ENCODE measurements around the gene ONECUT1.

ONECUT1 gene

DNA sequence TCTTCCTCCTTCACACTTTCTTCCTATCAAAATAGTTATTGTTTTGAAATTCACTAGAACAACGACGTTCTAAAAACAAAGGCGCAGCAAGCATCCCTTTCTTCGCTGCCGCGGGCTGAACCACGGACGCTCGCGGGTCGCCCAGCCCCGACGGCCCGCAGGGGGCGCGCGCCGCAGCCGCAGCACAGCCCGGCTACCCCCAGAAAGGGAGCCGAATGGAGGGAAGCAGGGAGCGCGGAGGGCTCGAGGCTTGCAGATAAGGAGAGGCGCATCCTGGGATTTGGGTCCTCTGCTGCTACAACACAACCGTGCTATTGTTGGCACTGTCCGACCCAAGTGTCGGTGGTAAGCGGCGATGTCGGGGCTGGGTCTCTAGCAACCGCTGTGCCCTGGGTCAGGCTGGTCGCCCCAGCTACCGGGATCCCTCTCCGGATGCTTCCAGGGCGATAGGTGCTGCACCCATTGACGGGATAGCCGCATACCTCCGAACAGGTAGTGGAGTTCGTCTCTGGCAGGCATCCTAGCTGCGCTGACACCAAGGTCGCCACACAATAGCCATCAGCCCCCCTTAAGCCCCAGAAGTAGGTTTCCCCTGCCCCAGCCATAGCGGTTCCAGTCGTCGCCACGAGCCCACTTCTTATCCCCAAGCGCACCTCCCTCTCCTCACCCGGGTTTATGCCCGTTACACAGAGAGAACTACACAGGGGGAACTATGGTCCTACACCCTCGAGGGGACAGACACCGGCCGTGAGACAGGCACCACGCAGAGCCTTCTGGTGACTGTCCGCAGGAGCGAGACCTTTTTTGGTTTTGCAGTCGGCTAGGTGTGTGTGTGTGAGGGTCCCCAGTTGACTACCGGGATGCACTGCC, 6.0 kb downstream of the ONECUT1 start:
- DNase-seq (ENCODE audit: low read depth in 2 of 2) = no peak

DNA sequence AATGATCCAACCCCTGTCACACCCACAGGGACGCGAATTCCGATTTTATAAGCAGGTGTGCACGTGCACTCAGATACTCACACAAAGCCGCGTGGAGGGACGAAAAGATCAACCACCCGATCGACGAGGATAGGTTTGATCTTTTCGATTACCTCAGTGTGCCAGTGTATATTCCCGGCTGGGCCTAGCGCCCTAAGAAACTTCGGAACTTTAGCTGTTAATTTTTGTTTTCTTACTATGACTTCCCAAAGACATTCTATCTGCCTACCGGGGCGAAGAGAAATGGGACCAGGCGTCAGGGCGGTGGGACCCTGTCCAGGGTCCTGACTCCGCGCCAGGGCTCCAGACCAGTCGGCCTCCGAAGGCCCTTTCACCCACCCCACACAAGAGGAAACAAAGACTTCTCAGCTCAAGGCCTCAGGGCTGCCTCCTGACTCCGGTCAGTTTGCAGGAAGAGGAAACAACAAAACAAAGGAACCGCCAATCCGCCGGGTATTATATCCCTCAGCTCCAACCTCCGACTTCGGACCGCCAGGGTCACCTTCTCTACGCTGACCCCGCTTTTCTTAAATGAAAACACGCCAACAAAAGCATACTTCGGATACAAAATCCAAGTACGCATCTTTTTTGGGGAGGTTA, 6.8 kb downstream of the ONECUT1 start:
- no peak for DNase-seq (ENCODE audit: low read depth in 2 of 2)

DNA sequence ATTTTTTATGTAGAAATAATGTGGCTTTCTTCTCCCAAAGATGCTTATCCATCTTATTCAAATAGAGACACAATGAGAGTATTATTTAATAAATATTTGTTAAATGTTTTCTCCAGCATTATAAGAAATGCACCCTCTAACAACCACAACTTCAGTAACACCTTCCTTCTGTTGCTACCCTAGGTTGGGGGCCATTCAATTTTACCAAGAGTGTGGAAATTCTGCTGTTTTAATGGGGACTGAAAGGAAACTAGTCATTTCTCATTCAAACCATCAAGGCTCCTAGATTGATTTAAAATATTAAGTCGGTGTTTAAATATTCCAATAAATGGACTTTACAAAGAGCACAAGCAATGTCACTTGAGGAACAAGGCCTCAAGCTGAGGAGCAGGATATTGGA, 7.6 kb downstream of the ONECUT1 start:
- DNase-seq (ENCODE audit: low read depth in 2 of 2) = no peak

GRCh38 chr15:52780172-52780980, 9.8 kb downstream of the ONECUT1 start:
- DNase-seq (ENCODE audit: low read depth in 2 of 2) = peak; percentile 45 to 60

DNA sequence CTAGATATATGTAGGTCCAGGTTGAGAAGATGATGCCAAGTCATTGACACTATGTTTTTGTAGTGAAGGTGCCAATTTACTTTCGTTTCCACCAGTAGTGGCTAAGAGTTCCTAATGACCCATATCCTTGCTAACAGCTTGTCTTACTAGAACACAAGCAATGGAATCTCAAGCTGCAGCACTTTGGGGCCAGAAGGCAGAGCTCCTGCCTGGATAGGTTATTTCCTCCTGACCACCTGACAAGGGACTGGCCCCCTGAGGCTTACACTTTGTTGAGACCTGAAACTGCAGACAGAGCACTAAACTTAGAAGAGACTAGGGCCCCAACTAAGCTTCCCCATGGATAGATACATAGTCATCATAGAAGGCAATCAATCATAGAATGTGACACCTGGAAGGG, 11.7 kb downstream of the ONECUT1 start:
- DNase-seq (ENCODE audit: low read depth in 2 of 2) = no peak

DNA sequence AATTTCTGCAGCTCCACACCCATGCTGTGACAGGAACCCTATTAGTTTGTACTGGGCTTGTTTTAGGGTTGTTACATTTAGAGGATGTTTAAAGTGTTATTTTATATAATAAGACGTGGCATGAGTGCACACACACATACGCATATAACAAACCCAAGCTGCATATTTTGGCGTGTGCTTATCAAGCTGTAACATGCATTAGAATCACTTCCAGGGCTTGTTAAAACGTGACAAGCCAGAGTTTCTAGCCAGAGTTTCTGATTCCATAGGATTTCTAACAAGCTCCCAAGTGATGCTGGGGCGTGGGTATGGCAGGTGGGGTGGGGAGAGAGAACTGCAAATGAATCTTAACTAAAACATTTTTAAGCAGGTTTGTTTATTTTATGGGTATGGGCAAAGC, 17.4 kb downstream of the ONECUT1 start:
- no peak for DNase-seq (ENCODE audit: low read depth in 2 of 2)

GRCh38 chr15:52765785-52766184, 24.4 kb downstream of the ONECUT1 start:
- no peak for DNase-seq (ENCODE audit: low read depth in 2 of 2)

- no peak for DNase-seq (ENCODE audit: low read depth in 2 of 2)
Measured at GRCh38 chr15:52764731-52765130, 25.4 kb downstream of the ONECUT1 start.

DNA sequence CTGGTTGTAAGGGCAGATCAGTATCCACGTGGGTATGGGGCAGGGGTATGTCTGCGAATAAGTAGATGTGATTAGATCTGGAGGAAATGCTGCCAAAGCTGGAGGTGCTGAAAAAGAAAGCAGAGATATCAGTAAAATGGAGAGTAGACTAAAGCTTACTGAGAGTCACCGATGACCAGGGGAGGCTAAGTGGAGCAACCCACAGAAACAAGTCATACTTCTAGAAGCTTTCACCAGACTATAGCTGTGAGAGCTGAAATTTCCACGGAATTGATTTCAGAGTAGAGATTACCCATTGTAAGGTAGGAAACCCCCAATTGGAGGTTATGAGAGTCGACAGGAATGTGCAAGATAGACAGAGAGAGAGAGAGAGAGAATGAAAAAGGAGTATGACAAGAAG, 27.5 kb downstream of the ONECUT1 start:
- no peak for DNase-seq (ENCODE audit: low read depth in 2 of 2)

DNA sequence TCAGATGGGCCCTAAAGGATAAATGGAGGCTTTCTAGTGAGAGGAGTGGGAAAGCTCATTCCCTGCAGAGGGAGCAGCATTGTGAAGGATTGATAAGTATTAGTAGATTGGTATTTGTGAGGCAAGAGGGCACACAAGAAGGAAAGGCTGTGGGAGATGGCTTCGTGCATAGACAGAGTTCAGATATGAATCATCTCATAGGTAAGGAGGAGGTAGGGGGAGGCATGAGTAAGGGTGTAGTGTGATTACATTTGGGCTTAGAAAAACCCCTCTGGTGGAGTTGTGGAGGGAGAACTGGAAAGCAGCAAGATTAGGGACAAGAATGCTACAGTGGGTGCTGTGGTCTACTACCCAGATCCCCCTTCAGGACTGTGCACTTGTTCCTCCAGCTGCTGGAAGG, 29.6 kb downstream of the ONECUT1 start:
- no peak for DNase-seq (ENCODE audit: low read depth in 2 of 2)

- DNase-seq (ENCODE audit: low read depth in 2 of 2) = no peak
Measured at GRCh38 chr15:52759969-52760368, 30.2 kb downstream of the ONECUT1 start.

DNA sequence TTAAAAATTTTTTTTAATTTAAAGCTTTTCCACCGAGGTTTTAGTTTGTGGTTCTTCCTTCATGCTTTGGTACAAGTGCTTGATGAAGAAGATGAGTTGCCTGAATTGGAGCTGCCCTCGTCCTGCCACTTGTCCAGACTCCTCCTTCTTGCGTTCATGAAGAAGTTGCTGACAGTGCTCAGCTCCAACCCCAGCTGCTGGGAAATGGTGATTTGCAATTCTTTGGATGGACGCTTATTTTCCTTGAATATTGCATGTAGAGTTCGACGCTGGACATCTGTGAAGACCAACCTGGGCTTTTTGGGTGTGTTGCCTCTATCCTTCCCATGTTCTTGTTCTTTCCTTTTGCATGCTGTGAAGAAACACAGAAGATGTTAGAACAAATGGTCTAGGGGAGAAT, 32.6 kb downstream of the ONECUT1 start:
- no peak for DNase-seq (ENCODE audit: low read depth in 2 of 2)

DNA sequence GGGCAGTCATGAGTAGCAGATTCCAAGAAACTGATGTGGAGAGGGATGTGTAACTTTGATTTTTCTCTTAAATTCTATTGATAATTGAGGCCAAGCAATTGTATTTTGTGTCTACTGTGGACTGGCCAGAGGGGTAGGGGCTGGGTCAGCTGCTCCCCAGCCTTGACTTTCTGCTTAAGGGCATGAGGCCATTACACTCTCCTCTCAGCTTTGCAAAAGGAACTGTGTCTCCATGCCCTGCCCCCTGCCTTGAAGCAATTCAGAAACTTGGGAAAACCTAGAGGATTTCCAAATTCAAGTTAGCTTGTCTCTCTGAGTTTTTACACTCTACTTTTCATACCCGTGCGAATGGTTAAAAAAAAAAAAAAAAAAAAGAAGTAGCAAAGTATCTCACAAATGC, 38.6 kb downstream of the ONECUT1 start:
- no peak for DNase-seq (ENCODE audit: low read depth in 2 of 2)

- no peak for DNase-seq (ENCODE audit: low read depth in 2 of 2)
Measured at GRCh38 chr15:52749258-52749657, 40.9 kb downstream of the ONECUT1 start.

- no peak for DNase-seq (ENCODE audit: low read depth in 2 of 2)
Measured at GRCh38 chr15:52746162-52746757, 43.9 kb downstream of the ONECUT1 start.

DNA sequence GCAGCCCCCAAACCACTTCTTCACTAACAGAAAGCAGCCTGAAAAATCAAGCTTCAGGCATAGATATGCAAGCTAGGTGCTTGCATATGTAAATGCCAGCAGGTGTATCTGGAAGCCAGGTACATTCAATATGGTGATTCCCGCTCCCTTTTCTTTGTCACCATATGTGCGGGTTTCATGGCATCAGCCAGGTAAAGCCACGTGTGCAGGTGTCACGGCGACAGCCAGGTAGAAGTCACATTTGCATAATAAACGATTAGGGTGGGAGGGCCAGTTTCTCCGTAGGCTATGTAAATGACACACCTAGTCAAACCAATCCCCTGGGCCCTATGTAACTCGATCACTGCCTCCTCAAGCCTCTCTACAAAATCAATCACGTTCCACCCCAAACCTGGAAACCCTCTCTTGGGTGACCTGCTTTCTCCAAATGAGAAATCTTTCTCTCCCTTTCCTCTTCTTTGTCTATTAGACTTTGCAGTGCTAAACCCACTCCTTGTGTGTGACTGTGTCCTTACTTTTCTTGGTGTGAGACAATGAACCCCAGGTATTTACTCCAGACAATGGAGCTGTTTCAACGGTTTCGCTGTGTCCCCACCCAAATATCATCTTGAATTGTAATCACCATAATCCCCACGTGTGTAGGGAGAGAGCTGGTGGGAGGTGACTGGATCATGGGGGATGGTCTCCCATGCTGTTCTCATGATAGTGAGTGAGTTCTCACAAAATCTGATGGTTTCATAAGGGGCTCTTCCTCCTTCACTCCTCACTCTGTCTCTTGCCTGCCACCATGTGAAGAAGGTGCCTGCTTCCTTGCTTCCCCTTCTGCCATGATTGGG, 44.6 kb downstream of the ONECUT1 start:
- DNase-seq (ENCODE audit: low read depth in 2 of 2) = no peak

DNA sequence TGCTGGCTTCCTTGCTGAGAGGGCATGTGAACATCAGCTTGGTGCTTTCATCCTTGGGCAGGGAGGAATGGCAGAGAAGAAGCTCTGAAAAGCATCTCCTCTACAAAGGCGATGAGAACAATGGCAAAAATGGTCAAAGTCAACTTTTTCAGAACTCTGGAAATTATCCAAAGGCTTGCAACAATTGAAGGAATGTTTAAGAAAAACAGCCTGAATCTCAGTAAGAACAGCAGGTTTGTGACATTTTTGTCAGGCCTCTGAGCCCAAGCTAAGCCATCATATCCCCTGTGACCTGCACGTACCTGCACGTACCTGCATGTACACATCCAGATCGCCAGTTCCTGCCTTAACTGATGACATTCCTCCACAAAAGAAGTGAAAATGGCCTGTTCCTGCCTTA, 51.8 kb downstream of the ONECUT1 start:
- no peak for DNase-seq (ENCODE audit: low read depth in 2 of 2)

GRCh38 chr15:52737720-52738119, 52.4 kb downstream of the ONECUT1 start:
- DNase-seq (ENCODE audit: low read depth in 2 of 2) = no peak

DNA sequence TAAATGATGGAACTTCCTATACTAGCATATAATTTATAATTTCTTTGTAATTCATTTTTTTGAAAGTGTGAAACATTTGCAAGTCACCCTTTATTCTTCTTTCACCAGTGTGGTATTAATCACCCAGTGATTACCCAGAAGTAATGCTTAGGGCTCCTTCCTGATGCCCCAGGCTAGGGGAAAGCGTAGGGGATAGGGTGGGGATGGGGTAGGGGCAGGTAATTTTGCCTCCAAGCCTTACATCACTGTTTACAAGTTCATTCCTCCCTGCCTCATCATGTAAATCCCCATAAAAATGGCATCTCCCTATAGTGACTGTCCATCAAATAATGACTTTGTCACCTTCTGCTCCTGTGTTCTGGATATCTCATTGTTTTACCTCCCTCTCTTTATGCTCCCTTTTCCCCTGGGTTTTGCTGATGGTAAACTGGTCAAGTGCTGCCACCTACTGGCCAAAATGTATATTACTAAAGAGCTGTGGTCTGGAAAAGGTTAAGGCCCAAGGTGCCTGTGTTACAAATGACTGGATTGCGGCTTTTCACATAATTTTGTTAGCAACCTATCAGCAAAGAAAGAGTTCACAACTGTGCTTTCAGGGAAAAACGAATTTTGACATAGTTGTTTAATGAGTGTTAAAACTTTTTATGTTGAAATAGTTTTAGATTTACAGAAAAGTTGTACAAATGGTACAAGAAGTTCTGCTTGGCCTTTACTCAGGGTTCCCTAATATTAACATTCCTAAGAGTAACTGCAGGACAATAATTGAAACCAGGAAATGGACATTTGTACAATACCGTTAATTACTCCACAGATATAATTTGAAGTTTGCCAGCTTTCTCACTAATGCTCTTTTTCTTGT, 54.7 kb downstream of the ONECUT1 start:
- peak; percentile 54 for DNase-seq (ENCODE audit: low read depth in 2 of 2)

DNA sequence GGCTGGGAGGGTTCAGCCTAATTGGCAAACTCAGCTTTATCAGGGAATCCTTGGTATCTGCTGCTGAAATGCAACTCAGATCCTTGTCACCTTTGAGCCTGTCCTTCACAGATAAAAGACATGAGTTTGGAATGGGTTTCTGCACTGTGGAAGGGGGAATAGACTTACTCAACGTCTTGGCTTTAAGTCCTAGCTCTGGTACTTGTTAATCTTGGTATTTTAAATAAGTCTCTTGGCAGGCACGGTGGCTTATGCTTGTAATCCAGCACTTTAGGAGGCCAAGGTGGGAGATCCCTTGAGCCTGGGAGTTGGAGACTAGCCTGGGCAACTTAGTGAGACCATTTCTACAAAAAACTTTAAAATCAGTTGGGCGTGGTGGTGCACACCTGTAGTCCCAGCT, 55.8 kb downstream of the ONECUT1 start:
- no peak for DNase-seq (ENCODE audit: low read depth in 2 of 2)

Measured in stimulated activated CD4-positive, alpha-beta T cell treated with anti-CD3 and anti-CD28 coated beads, Interleukin-4, amount 100 ng/mL, for 48 hours (primary cell).